Raji (cell line): Measurements from ENCODE around the gene FBXO45.

ENCODE experiments used
- POLR2A ChIP-seq: IDR thresholded peaks from 2 replicates; pipeline ENCODE4 v1.6.1; 2011; ENCODE audit warnings: low read depth, low read length, control low read depth; ENCODE audit not compliant: insufficient read depth

Gene FBXO45

DNA sequence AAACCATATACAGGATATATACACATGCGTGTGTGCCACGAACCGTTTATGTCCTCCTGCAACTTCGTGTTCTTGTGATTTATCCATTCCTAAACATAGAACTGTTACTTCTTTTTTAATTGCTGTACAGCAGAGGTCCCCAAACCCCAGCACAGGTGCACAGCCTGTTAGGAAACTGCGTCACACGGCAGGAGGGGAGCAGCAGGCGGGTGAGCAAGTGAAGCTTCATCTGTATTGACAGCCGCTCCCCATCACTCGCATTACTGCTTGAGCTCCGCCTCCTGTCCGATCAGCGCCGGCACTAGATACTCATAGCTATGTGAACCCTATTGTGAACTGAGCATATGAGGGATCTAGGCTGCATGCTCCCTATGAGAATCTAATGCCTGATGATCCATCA is 36.1 kb downstream of the FBXO45 start:
- TF ChIP-seq POLR2A = no peak

DNA sequence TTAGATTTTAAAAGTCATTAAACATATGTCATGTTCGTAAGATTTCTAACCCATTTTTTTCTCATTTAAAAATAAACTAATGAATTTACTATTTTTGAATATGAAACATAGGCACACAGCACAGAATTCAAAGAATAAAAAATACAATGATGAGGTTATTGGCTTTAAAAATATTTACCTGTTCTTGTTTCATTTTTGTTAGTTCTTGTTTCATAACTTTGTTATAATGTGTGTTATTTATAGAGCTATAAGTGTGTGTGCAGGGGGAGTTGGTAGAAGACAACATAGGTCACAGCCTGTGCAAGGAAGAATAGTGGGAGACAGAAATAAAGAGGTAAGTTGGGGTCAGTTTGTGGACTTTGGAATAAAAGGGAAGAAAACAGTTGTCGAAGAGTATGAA is 40.2 kb downstream of the FBXO45 start:
- TF ChIP-seq POLR2A = no peak

DNA sequence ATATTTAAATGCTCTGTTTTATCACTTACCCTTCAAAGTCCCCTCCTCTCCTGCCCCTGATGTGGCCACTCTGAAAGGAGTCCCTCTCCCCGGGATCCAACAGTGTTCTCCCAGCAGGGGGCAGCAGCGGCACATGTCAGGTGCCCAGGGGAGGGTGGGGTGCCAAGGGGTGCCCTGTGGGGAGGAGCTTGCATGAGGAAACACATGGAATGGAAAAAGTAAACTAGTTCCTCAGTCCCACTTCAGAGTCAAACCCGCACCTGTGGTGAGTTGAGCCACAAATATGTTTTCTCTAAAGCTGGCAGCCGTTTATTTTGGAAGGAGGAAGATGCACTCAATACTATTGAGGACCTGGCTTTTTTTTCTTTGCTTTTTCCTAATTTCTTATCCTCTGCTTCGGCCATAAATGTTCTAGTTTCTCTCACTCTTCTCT is 40.9 kb downstream of the FBXO45 start:
- TF ChIP-seq POLR2A = no peak

DNA sequence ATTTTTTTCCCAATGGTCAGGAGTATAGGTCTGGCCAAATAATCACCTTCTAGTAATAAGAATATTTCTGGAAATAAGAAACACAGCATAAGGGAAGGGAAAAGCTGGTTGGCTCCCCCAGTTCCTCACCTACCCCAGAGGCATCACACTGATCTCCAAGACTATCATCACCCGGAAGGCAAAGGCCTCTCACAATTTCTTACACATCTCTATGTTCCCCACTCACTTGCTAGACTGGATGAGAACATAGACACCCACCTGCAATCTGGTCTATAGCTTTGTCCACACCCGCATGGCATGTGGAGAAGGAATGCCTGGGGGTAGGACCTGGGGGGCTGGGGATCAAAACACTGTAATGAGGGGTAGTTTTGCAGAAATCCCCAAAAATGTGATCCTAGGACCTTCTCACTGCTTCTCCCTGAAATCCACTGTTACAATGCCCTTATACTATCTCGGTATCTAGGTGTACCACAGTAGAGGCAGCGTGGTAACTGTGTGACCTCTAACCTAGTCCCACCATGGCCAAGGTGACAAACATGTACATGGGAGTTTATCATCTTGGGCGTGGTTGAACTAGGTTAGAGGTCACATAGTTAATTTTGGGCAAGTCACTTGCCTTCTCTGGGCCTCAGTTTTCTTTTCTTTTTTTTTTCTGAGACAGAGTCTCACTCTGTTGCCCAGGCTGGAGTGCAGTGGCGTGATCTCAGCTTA is 41.5 kb downstream of the FBXO45 start:
- TF ChIP-seq POLR2A = no peak

DNA sequence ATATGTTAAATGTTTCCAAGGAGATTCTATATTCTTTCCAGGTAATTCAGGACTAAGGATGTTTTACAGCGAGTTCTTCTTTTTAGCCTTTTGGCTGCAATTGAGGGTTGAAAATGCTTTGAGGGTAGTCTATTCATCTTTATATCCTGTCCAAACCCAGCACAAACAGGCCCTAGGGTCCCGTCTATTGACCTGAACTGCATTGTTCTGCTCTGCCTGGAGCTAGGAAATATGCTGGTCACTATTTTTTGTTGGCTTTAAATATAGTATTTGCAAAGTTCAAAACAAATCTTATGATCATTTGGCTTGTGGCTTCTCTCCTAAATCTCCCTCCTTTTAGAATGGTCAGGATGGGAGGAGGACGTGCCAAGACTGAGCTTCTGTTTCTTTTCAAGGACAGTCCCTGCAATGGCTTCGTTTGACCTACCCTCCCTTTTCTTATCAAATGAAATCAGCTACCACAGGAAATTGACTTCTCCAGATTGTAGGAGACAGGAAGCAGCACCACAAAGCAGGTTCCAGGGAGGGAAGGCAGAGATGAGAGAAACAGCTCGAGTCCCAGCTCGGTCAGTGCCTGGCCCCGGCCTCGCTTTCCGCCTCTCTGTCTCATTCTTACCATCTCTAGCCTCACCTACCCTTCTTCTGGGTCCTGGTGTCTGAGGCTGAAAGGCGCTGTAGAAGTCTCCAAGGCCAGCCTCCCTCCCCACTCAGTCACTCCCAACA is 43.5 kb downstream of the FBXO45 start:
- no peak for TF ChIP-seq POLR2A

DNA sequence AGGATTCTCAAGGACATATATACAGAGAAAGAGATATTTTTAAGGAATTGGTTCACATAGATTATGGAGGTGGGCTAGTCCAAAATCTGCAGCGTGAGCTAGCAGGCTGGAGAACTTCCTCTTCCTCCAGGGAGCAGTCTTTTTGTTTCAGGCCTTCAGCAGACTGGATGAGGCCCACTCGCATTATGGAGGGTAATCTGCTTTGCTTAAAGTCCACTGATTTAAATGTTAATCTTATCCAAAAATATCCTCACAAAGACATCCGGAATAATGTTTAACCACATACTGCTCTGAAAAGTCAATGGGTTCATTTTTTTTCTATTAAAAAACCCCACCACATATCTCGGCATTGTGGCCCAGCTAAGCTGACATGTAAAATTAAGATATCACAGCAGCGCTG is 48.8 kb downstream of the FBXO45 start:
- no peak for TF ChIP-seq POLR2A

DNA sequence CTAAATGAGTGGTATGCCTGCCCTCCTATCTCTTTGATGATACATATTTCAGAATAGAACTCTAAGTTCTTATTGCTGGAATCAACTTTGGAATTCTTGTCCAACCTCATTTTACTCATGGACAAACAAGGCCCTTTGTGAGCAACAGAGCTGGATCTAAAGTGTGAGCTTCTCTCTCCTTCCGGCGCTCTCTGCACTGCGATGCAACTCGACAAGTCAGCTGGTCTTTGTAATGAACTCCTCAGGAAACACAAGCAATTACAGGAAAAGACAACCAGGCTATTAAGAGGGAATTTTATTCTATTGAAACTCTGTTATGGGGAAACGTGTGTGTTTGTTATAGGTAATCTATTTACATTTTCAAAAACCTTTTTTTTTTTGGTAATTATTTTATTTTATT is 50.8 kb downstream of the FBXO45 start:
- no peak for TF ChIP-seq POLR2A

DNA sequence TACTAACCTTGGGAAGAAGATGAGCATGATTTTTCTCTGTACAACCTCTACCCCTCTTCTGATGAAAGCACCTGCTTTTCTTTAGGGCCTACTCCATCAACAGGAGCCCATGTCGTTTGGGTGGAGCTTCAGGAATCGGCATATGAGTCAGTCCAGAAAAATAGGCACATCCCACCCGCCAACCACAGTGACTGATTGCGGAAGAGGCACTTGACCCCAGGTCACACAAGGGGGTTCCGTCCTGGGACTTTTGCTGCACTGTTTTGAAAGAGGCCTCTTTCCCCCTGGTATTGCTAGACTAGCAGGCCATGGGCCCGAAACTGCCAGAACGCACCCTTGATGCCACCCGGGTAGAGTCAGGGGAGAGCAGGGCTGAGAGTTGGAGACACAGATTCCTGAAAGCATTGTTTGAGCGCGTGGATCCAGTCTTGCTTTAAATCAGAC is 51.7 kb downstream of the FBXO45 start:
- no peak for TF ChIP-seq POLR2A

DNA sequence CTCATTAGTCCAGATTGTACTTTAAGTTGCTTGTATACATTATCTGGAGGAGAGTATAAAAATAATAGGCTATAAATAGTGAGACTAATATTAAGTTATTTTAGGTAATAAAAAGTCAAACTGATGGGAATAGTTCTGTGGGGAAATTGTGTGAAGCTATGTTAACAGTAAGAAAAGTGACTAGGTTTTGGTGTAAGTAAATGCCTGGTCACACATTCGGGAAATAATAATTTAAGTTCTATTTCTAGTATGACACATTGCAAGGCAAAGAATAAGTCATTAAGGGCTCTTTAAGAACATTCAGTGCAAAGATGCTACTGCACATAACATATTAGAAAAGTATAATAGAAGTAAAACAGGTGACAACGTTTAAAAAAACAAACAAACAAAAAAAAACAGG is 52.2 kb downstream of the FBXO45 start:
- TF ChIP-seq POLR2A = no peak

DNA sequence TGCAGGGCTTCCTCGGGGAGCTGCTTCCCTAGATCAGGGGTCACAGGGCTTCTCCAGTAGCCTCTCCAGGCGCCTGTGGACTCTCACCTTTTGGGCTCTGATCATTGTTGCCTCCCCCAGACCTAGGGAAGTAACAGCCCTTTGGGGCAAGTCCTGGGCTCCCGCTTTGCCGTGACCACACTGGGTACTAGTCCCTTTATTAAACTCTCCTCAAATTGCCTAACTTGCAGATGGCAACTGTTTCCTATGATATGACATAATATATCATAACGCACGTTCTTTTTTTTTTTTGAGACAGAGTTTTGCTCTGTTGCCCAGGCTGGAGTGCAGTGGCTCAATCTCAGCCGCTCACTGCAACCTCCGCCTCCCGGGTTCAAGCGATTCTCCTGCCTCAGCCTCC is 53.2 kb downstream of the FBXO45 start:
- TF ChIP-seq POLR2A = no peak

DNA sequence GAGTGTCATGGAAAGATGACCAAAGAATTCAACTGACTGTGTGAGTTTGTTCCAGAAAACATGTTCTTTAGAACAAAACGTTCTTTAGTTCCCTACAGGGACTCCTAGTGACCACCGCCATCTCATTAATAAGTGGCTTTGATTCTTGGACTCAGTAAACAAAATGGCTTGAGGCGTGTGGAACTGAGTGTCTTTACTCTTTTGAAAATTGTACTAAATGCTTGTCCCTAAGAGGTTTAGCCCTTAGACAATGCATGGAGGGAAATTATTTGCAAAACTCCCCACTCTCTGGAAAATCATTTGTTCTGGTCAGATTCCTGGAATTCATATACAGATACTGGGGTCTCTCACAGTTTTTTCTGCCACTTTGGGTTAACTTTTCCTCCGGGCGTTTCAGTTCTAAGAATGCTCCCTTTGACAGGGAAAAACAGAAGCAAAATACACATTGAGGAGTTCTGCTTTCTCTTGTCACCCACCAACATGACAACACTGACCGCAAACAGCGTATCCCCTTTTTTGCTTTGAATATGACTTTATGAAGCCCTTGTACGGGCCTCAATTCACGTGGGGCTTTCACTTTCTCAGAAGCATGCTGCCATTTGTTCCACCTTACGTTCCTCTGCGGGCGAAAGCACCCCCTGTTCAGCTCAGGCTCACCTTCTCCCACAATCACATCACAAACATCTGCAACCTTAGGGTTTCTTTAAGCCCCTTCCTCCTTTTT is 55.8 kb downstream of the FBXO45 start:
- no peak for TF ChIP-seq POLR2A

DNA sequence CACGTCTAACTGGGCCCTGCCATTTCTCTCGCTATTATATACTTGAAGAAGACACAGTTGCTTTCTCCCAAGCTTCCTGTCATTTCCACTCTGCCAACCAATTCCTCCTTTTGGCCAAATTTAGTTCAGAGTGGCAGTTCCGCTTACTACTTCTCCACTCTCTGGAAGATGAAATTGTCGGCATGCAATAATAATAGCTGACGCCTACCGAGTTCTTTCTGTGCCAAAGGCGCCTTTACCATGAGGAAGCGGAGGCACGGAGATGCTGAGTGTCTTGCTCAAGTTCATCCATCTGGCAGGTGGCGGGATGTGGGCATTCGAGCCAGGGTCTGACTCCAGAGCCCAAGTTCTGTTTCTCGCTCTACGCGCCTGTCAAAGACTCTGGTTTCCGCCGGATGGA is 56.4 kb downstream of the FBXO45 start:
- TF ChIP-seq POLR2A = no peak

DNA sequence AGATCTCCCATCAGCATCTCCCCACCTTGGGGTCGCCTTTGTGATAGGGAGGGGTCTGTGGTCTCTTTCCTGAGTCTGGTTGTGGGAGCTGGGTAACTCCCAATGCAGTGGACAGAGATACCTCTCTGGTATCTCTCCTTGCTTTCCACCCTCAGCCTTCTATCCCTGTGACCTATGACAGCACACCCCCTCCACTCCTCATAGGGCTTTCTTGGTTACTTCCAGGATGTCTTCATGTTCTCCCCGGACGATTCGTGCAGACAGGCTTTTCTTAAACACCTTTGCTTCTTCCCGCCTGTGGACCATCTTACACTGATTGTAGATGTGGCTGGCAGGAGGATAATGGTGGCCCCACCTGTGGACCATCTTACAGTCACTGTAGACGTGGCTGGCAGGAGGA is 56.9 kb downstream of the FBXO45 start:
- no peak for TF ChIP-seq POLR2A

DNA sequence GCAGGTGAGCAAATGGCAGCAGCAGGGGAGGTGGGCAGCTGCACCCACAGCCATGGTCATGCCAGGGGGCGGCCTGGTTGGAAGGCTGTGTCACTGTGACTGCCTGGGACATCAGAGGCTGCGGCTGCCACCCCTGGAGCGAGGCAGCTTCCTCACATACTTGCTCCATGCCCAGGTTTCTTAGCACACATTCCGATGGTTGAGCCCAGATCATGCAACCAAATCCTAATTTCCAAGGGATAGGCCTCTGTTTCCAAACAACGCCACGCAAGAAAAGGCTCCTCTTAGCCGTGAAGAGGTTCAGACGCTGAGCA is 59.4 kb downstream of the FBXO45 start:
- no peak for TF ChIP-seq POLR2A

DNA sequence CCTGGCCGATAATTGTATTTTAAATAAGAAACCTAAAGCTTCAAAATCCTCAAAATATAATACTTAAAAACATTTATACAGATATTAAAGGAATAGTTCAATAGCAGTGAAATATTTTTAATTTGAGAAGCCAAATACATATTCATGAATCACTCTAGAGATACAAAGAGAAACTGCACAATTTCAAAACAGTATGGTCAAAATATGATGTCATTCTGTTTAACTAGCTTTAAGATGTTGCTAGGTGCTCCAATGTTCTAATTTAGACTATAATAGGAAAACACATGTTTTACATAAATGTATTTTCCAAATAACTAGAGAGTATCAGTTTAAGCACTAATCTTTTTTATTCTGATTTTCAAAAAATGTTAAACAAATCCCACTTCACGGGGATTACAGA is 60.8 kb downstream of the FBXO45 start:
- no peak for TF ChIP-seq POLR2A

DNA sequence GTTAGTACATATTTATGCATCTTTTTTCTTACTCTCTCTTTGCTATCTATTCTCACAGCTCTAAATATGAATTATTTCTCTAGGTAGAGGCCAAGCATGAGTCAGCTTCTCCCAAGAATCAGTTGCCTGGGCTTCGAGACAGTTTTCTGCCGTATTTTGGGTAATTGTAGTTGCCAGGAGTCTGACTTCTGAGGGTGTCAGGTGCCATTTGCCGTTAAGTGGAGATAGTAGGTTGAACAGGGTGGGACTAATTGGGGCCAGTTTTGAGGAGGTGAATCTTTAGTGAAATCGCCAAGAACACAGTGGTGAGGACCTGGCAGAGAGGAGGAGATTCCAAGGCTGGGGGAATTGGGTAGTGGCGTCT is 63.2 kb downstream of the FBXO45 start:
- no peak for TF ChIP-seq POLR2A
